ENCODE results near the gene LNPK. TPM values are rescaled to one million over a fixed set of nuclear protein-coding genes. Genes with fewer than 3 reads are reported as not detected.

LNPK gene
- polyA plus RNA-seq, 3 donors: 8.1 to 15.3 (median 11.7) TPM

DNA sequence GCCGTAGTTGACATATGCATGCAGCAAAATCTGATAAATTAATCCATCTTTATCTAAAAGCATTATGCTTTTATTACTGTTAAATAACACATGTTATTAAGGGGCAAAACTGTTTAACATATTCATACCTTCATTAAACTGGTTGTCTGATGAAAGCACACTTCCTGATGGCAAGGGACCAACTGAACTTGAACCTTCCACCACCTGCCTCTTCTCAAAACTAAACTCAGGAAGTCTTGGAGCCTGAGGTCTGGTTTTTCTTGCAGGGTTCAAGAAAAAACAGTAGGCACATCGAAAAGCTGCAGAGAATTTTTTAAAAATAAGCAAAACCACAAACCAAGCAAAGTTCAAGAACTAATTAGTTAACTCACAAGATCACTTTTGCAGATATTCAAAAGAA, 64.9 kb downstream of the LNPK start:
- peaks cover 3 to 5% of the 10 kb centered on the region in 2 donors for H3K9me3 ChIP-seq (replicated peaks in 1 of 2; ENCODE audit: control insufficient read depth in 1 of 2, insufficient read depth in 1 of 2, low read length in 2 of 2)
- no peak overlapping the region for H3K27ac ChIP-seq (ENCODE audit: low read depth in 1 of 2, low read length in 2 of 2)
- no peak overlapping the region for H3K9ac ChIP-seq (ENCODE audit: insufficient read depth, low read length, poor library complexity, severe bottlenecking)
- H4K20me1 ChIP-seq (ENCODE audit: insufficient read depth, low read length): no peaks in the 10 kb centered on the region
- Mint-ChIP-seq H3K9me3 (peaks cover 0 to 10% (median 4%) of the 10 kb centered on the region in 7 donors), H3K27ac (no peak overlapping the region), H3K27me3 (ENCODE audit: low read depth in 3 of 3) (no peaks in the 10 kb centered on the region), H3K4me1 (no peaks in the 10 kb centered on the region), H3K36me3 (peaks cover 51 to 56% of the 10 kb centered on the region in 2 donors), H3K4me3 (no peak overlapping the region)
- no peaks in the 10 kb centered on the region for H3K4me1 ChIP-seq (ENCODE audit: control insufficient read depth in 1 of 2, insufficient read depth in 2 of 2, low read length in 2 of 2)
- no peak overlapping the region for H2AFZ ChIP-seq (ENCODE audit: insufficient read depth, low read depth, low read length, poor library complexity, severe bottlenecking)
- peaks cover 23 to 62% of the 10 kb centered on the region in 2 donors for H3K36me3 ChIP-seq (replicated peaks in 1 of 2; ENCODE audit: control insufficient read depth in 1 of 2, insufficient read depth in 2 of 2, low read length in 2 of 2)
- DNase-seq: no peak
- no CpG with 5 or more reads among the region's 2 CpGs for WGBS (ENCODE audit: insufficient coverage)
- H3K4me3 ChIP-seq (replicated peaks in 1 of 3; ENCODE audit: low read depth in 2 of 3, low read length in 3 of 3): no peak overlapping the region
- no peak overlapping the region for H3K4me2 ChIP-seq (replicated peaks; ENCODE audit: extremely low read depth, low read length, poor library complexity, severe bottlenecking)
- H3K27me3 ChIP-seq (ENCODE audit: control insufficient read depth in 2 of 2, insufficient read depth in 2 of 2, low read length in 2 of 2): no peaks in the 10 kb centered on the region
- TF ChIP-seq, protein P1, sequence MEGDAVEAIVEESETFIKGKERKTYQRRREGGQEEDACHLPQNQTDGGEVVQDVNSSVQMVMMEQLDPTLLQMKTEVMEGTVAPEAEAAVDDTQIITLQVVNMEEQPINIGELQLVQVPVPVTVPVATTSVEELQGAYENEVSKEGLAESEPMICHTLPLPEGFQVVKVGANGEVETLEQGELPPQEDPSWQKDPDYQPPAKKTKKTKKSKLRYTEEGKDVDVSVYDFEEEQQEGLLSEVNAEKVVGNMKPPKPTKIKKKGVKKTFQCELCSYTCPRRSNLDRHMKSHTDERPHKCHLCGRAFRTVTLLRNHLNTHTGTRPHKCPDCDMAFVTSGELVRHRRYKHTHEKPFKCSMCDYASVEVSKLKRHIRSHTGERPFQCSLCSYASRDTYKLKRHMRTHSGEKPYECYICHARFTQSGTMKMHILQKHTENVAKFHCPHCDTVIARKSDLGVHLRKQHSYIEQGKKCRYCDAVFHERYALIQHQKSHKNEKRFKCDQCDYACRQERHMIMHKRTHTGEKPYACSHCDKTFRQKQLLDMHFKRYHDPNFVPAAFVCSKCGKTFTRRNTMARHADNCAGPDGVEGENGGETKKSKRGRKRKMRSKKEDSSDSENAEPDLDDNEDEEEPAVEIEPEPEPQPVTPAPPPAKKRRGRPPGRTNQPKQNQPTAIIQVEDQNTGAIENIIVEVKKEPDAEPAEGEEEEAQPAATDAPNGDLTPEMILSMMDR (IDR thresholded peaks at IDR 0.05): no peak
- intact Hi-C loops (cut with micrococcal nuclease): no loop called here
- H3K79me2 ChIP-seq (ENCODE audit: insufficient read depth, low read length): no peaks in the 10 kb centered on the region

DNA sequence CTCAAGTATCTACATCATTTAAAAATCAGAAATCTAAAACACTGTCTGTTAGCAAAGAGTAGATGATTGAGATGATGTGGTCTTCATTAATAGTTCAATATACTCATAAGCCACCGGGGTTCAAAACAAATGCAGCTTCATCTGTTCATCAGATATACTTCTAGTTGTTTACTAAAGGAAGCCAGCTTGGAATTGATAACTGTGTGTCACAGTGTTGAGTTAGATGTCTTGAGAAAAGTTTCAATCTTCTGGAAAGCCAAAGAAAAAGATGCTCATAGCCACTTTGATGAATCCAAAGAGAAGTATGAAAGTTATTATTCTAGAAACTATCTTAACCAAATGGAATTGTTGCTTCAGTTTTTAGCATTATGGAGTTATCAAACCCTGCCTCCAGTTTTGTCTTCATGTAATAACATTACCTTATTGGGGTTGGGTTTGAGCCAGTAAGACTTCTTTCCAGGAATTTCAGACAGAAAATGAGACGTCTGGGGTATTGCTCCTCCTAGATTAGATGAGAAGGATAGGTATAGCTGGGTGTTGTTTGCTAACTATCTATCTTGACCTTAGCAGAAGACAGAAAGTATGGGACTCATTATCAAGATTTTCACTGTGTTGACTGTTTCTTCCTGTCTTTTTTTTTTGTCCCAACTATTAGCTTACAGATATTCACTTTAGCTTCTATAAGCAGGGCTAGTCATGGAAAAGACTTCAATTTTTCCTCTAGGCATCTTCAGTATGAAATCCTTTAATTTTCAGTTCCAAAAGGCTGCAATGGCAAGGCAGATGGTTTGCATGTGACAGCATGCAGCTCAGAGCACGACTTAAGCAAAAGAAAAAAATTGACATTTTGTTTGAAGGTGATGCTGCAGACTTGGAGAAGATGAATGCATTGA, 66.5 kb downstream of the LNPK start:
- H3K4me3 Mint-ChIP-seq: no peak overlapping the region
- WGBS (ENCODE audit: insufficient coverage): no CpG with 5 or more reads among the region's 3 CpGs
- no peaks in the 10 kb centered on the region for H3K27me3 Mint-ChIP-seq (ENCODE audit: low read depth in 3 of 3)
- H3K4me1 ChIP-seq (ENCODE audit: control insufficient read depth in 1 of 2, insufficient read depth in 2 of 2, low read length in 2 of 2): no peaks in the 10 kb centered on the region
- DNase-seq: no peak
- H3K9ac ChIP-seq (ENCODE audit: insufficient read depth, low read length, poor library complexity, severe bottlenecking): no peak overlapping the region
- no peaks in the 10 kb centered on the region for H3K27me3 ChIP-seq (ENCODE audit: control insufficient read depth in 2 of 2, insufficient read depth in 2 of 2, low read length in 2 of 2)
- no peak overlapping the region for H2AFZ ChIP-seq (ENCODE audit: insufficient read depth, low read depth, low read length, poor library complexity, severe bottlenecking)
- TF ChIP-seq, protein P1 (IDR thresholded peaks at IDR 0.05): no peak
- peaks cover 44 to 49% of the 10 kb centered on the region in 2 donors for H3K36me3 Mint-ChIP-seq
- H3K4me3 ChIP-seq (replicated peaks in 1 of 3; ENCODE audit: low read depth in 2 of 3, low read length in 3 of 3): no peak overlapping the region
- no peaks in the 10 kb centered on the region for H3K4me1 Mint-ChIP-seq
- H3K27ac ChIP-seq (ENCODE audit: low read depth in 1 of 2, low read length in 2 of 2): no peak overlapping the region
- H3K79me2 ChIP-seq (ENCODE audit: insufficient read depth, low read length): no peaks in the 10 kb centered on the region
- H4K20me1 ChIP-seq (ENCODE audit: insufficient read depth, low read length): no peaks in the 10 kb centered on the region
- H3K4me2 ChIP-seq (replicated peaks; ENCODE audit: extremely low read depth, low read length, poor library complexity, severe bottlenecking): no peak overlapping the region
- peaks cover 23 to 64% of the 10 kb centered on the region in 2 donors for H3K36me3 ChIP-seq (replicated peaks in 1 of 2; ENCODE audit: control insufficient read depth in 1 of 2, insufficient read depth in 2 of 2, low read length in 2 of 2)
- no peaks in the 10 kb centered on the region for H3K9me3 Mint-ChIP-seq
- no peak overlapping the region for H3K27ac Mint-ChIP-seq
- intact Hi-C loops (cut with micrococcal nuclease): no loop called here
- no peaks in the 10 kb centered on the region for H3K9me3 ChIP-seq (replicated peaks in 1 of 2; ENCODE audit: control insufficient read depth in 1 of 2, insufficient read depth in 1 of 2, low read length in 2 of 2)

All from CD14-positive monocyte (primary cell).